Erythroblast (primary cell): ENCODE data around the gene SPCS1.

ENCODE experiments used
- DNase-seq, 2 experiments: peaks; one replicate each; lab custom pipeline; 2025; lab: John Stamatoyannopoulos, UW
- GATA1 ChIP-seq: IDR thresholded peaks from 2 replicates; pipeline ENCODE4 v1.6.1; 2011; ENCODE audit warnings: low read depth, mild to moderate bottlenecking, control low read depth, low read length, moderate library complexity
- POLR2A ChIP-seq: IDR thresholded peaks from 2 replicates; pipeline ENCODE4 v1.6.1; 2011; ENCODE audit warnings: mild to moderate bottlenecking, low read length

Gene SPCS1

DNA sequence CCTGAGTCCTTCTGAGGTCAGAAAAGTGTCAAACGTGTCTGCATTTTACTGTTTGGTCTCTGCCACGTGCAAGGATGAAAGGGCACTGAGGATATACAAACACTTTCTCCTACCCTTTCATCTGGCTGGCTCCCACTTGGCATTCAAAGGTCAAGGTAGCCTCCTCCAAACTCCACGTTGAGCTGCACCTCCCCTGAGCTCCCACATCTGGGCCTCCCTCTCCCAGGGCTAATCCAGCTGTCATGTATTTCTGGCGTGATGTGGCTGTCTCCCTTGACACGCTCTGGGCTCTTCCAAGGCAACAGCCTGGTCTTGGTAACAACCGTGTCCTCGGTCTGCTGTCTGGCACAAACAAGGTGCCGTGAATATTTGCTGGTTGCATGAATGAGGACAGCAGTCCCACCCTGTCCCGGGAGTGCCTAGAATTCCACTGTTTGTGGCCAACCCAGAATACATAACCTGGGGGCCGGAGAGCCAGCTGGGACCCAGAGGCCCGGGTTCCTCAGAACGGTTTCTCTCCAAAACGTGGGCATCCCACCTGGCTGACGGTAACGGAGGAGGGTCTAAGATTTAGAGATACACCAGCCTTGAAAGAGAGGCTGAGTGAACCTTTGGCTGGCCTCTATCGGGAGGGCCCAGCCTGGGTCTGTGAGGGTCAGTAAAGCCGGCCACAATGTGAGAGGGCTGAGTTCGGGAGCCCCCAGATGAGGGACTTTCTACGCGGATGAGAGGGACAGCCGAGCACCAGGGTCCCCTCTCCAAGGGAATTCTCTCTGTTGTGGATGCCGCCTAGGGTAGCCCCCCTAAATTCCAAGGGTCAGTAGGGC lies 1.1 kb upstream of the SPCS1 start:
- TF ChIP-seq POLR2A (no peak), GATA1 (no peak)
- peak; percentile 51 to 55 for DNase-seq

DNA sequence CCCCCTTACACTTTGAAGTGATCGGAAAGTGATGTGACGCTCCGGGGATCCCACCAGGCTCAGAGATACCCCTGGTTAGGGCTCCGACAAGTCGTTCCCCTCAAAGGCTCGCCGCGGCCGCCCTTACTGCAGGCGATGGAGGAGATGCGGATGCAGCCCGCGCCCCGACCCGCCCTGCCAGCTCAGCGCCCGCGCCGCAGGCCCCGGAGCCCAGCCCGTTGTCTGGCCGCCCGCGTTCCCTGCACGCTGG lies 543 bp upstream of the SPCS1 start:
- no peak for TF ChIP-seq GATA1
- TF ChIP-seq POLR2A: no peak
- no peak for DNase-seq

DNA sequence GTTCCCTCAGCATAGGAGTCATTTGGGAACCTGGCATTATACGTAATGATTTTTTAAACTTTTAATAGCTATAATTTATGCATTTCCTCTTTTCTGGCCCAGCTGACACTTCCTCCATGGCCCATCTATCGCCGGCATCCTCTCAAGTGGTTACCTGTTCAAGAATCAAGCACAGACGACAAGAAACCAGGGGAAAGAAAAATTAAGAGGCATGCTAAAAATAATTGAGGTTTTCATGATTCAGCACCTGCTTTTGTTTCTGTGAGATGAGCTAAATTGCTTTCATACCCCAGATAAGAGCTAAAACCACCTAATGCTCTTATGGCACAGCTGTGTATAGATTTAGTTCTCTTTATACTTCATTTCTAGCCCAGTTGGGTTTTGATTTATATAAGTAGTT lies 1.7 kb downstream of the SPCS1 start:
- TF ChIP-seq GATA1 (no peak), POLR2A (no peak)

GRCh38 chr3:52710512-52710911 lies 4.6 kb downstream of the SPCS1 start:
- DNase-seq: no peak
- TF ChIP-seq POLR2A: no peak
- no peak for TF ChIP-seq GATA1

More for the DNA sequence above, 1.7 kb downstream of the SPCS1 start:
- DNase-seq: no peak

DNA sequence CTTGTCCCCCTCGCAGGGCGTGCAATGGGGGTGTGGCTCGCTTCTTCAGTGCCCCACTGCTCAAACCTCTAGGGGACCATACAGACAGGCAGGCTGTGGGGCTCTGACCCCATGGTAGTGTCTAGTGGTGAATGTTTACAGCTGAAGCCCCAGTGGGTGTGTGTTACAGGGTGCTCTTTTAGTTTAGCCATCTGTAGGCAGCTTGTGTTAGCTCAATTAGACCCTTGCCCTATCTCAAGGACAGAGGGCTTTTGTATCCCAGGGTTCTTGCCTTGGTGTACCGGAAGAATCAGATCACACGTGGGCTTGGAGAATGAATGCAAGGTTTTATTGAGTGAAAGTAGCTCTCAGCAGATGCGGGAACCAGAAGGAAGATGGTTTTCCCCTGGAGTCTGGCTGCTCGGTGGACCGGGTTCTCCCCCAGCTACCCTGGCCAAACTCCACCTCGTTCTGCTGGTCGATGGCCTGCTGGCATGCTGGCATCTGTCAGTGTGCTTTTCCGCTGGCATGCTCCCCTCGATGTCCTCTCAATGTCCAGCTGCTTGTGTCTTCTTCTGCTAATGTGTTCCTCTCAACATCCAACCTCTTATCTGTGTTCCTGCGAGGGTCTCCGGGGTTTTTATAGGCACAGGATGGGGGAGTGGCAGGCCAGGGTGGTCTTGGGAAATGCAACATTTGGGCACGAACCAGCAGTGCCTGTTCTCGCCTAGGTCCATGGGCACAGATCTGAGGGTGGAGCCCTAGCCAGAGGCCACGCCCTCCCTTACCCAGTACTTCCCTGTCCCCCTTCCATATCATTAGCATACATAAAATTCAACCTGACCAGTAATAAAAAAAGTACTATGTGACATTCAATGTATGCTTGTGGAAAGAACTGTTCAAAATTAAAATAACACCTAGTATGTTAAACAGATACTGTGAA lies 6.6 kb downstream of the SPCS1 start:
- TF ChIP-seq GATA1 (no peak), POLR2A (no peak)
- no peak for DNase-seq

DNA sequence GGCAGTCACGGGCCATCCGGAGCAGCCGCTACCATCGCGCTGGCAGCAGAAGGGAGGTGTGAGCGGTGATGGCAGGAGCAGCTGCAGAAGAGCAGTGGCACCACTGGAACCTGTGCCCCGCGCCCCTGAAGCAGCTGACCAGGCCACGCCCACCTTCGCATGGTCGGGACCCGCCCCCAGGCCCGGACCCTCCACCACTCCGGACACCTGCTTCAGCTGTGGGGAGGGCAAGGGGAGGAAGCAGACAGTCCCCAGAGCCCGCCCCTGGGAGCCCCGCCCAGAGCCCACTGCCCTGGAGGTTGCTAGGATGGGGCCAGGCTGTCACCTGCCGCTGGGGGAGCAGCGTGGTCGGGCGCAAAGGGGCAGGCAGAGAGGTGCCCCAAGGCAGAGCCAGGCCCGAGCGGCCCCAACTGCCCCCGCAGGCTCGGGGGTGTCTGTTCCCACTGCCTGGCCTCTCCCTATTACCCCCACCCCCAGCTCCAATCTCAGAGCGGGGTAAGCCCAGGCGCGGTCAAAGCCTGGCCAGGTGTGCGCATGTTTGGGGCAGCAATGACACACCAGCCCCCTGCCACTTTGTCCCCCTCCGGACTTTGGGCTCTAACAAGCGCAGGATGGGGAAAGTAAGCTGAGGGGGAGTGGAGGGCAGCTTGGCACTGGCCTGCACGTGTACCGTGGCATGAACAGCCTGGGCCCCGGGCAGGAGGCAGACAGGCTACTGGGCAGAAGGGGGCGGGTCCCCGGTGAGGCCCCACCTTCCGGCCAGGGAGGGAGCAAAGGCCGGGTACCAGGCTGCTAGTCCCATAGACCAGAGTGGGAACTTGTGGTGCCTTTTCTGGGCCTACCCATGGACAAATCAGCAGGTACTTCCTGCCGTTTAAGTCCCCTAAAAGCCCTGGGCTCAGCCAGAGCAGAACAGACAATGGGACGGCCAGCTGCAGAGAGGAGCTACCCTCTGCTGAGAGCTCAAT lies 8.7 kb downstream of the SPCS1 start:
- no peak for TF ChIP-seq GATA1
- no peak for TF ChIP-seq POLR2A
- no peak for DNase-seq

- no peak for TF ChIP-seq GATA1
- no peak for TF ChIP-seq POLR2A
These were observed 9.9 kb downstream of the SPCS1 start for GRCh38 chr3:52715714-52716305.

GRCh38 chr3:52719618-52720017 lies 13.7 kb downstream of the SPCS1 start:
- TF ChIP-seq POLR2A (no peak), GATA1 (no peak)
- no peak for DNase-seq

More at GRCh38 chr3:52715714-52716305, 9.9 kb downstream of the SPCS1 start:
- DNase-seq: no peak

GRCh38 chr3:52721002-52721729 lies 15.3 kb downstream of the SPCS1 start:
- DNase-seq: no peak

DNA sequence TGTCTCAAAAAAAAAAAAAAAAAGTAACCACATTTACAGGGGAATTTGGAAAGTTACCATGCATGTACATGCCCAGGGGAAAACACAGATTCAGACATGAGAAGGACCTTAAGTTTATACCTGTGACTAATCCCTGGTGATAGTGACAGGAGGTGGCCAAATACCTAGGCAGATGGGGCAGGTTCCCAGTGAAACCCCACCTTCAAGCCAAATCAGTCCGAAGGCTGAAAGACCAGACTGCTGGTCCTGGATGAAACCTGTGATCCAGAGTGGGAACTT lies 15.8 kb downstream of the SPCS1 start:
- TF ChIP-seq POLR2A (no peak), GATA1 (no peak)
- no peak for DNase-seq

More at GRCh38 chr3:52721002-52721729, 15.3 kb downstream of the SPCS1 start:
- no peak for TF ChIP-seq GATA1
- TF ChIP-seq POLR2A: no peak

DNA sequence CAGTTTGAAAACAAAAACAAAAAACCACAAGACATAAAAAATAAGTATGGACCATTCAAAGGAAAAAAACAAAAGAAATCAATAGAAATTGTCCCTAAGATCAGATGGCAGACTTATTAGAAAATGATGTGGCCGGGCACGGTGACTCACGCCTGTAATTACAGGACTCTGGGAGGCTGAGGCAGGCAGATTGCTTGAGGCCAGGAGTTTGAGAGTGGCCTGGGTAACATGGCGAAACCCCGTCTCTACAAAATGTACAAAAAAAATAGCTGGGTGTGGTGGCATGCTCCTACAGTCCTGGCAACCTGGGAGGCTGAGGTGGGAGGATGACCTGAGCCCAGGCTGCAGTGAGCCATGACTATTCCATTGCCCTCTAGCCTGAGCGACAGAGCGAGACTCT lies 16.6 kb downstream of the SPCS1 start:
- no peak for TF ChIP-seq GATA1
- TF ChIP-seq POLR2A: no peak
- DNase-seq: no peak

DNA sequence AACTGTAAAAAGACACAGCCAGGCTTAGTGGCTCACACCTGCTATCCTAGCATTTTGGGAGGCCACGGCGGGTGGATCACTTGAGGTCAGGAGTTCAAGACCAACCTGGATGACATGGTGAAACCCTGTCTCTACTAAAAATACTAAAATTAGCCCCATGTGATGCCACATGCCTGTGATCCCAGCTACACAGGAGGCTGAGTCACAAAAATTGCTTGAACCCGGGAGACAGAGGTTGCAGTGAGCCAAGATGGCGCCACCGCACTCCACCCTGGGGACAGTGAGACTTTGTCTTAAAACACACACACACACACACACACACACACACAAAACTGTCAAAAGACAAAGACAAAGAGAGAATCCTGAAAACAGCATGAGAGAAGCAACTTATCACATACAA lies 18.0 kb downstream of the SPCS1 start:
- no peak for TF ChIP-seq POLR2A
- TF ChIP-seq GATA1: no peak
- no peak for DNase-seq
